ACC112 (cell line): ENCODE measurements around the gene KAT2A.
A peak's percentile ranks its signal among the peaks of the same experiment; 100 is the strongest.

Source experiments
- H2AFZ ChIP-seq: fragments of 200-600 bp; sonication (generic); one replicate; pipeline ENCODE4 v1.6.0; 2017; ENCODE audit warnings: antibody characterized with exemption, low read length; ENCODE audit not compliant: unreplicated experiment
- H3K27ac ChIP-seq: fragments of 200-600 bp; sonication (generic); 2 replicates; pipeline ENCODE4 v1.5.1; 2014; ENCODE audit warnings: low read depth, mild to moderate bottlenecking, antibody characterized with exemption, low read length, moderate library complexity
- H3K27me3 ChIP-seq: fragments of 200-600 bp; sonication (generic); 2 replicates; pipeline ENCODE4 v1.6.1; 2014; ENCODE audit warnings: mild to moderate bottlenecking, antibody characterized with exemption, low read length, moderate library complexity, mixed read lengths; ENCODE audit not compliant: insufficient read depth
- H3K36me3 ChIP-seq: fragments of 200-600 bp; sonication (generic); 2 replicates; pipeline ENCODE4 v1.6.1; 2016; ENCODE audit warnings: mild to moderate bottlenecking, antibody characterized with exemption, low read length, moderate library complexity, mixed read lengths; ENCODE audit not compliant: insufficient read depth
- H3K4me1 ChIP-seq: fragments of 200-600 bp; sonication (generic); one replicate; pipeline ENCODE4 v1.6.1; 2016; ENCODE audit warnings: low read length, mixed read lengths; ENCODE audit not compliant: insufficient read depth, unreplicated experiment, control insufficient read depth
- H3K4me3 ChIP-seq: fragments of 200-600 bp; sonication (generic); 2 replicates; pipeline ENCODE4 v1.5.1; 2014; ENCODE audit warnings: mild to moderate bottlenecking, low read depth, low read length
- H3K79me2 ChIP-seq: fragments of 200-600 bp; sonication (generic); one replicate; pipeline ENCODE4 v1.6.0; 2016; ENCODE audit warnings: low read length; ENCODE audit not compliant: control insufficient read depth, unreplicated experiment, insufficient read depth

Gene KAT2A

DNA sequence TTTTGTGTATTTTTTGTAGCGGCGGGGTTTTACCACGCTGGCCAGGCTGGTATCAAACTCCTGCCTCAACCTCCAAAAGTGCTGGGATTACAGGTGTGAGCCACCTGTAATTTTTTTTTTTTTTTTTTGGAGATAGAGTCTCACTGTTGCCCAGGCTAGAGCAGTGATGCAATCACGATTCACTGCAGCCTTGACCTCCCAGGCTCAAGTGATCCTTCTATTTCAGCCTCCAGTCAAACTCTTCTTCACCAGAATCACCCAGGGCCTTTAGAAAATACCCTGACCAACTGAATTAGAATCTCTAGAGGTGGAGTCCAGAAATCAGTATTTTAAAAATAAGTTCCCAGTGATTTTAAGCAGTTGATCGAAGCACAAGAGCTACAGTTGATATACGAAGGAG, 14.0 kb upstream of the KAT2A start:
- Histone ChIP-seq H3K4me3 (no peak overlapping the region), H3K27ac (peak overlapping the region; percentile 23; the same call in 1 of the 2 replicates), H2AFZ (no peak overlapping the region), H3K36me3 (0 out of 2 replicates have a peak, but pooled peaks cover 5% of the 10 kb centered on the region), H3K4me1 (peaks cover 46% of the 10 kb centered on the region), H3K27me3 (no peaks in the 10 kb centered on the region), H3K79me2 (peaks cover 88% of the 10 kb centered on the region)

DNA sequence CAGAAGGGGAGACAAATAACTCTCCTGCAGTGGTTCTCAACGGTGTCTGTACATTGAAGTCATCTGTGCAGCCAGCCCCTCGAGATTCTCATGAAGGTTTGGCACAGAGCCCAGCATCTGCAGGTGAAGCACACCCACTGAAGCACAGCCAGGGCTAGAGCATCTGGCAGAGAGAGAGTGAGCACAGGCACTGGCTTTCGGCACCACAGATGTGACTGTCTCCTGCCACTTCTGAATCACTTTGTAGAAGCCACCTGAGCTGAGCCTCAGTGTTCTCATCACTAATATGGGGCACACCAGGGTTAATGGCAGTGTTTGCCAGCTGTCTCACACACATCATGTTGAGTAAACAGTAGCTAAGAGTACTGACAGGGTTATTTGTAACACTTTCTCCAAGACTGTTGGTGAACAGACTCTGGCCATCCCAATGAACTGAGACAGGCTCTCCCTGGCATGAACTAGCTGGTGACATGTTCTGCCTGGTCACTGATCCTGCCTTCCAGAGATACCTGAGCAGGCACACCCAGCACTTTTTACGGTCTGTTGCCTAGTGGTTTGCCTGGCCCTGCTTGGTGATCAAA, 12.4 kb upstream of the KAT2A start:
- Histone ChIP-seq H3K27me3 (no peaks in the 10 kb centered on the region), H3K4me1 (peaks cover 46% of the 10 kb centered on the region), H2AFZ (no peak overlapping the region), H3K27ac (peak overlapping the region; percentile 29; the same call in 1 of the 2 replicates), H3K4me3 (no peak overlapping the region), H3K79me2 (peaks cover 78% of the 10 kb centered on the region), H3K36me3 (peaks cover 14% of the 10 kb centered on the region; the same call in 1 of the 2 replicates)

DNA sequence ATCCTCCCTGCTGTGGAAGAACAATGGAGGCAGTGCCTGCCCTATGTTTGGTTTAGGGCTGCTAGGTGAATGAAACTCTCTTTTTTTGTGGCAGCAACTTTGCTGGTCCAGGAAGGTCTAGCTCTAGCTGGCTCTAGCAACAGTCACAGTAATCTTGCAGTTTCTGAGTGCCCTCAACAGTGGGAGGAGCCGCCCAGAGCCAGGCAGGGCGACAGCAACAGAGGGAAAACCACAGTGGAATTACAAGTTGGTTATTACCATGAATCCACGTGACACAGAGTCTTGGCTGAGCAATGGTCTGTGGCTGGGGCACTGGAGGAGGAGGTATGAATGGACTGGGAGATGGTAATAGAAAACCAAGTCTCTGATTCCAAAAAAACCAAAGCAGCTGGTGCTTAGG, 11.8 kb upstream of the KAT2A start:
- Histone ChIP-seq H3K4me3 (no peak overlapping the region), H3K36me3 (peaks cover 18% of the 10 kb centered on the region; the same call in 1 of the 2 replicates), H3K27me3 (no peaks in the 10 kb centered on the region), H2AFZ (no peak overlapping the region), H3K4me1 (peaks cover 46% of the 10 kb centered on the region), H3K79me2 (peaks cover 72% of the 10 kb centered on the region), H3K27ac (peak overlapping the region; percentile 29; the same call in 1 of the 2 replicates)

DNA sequence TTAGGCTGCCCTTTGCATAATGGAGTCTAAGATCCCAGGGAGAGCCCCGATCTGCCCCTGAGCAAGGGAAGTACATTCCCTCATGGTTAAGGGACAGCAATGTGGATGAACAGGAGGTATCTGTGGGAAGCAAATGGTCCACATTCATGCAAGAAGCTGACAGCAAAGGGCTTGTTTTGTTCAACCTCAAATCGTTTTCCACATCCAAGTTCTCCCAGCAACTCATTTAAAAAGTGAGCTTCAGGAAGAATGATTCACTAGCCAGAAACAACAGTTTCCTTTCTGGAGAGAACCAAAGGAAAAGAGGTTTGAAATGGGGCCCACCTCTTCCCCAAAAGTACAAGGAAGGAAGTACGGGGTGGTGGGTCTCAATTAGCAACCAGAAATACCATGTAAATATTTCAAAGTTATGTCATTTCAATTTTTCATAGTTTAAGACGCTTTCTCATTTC, 10.8 kb upstream of the KAT2A start:
- Histone ChIP-seq H3K36me3 (peaks cover 18% of the 10 kb centered on the region; the same call in 1 of the 2 replicates), H3K4me1 (peaks cover 46% of the 10 kb centered on the region), H3K27ac (peak overlapping the region; percentile 45), H2AFZ (no peak overlapping the region), H3K27me3 (no peaks in the 10 kb centered on the region), H3K79me2 (peaks cover 70% of the 10 kb centered on the region), H3K4me3 (no peak overlapping the region)

DNA sequence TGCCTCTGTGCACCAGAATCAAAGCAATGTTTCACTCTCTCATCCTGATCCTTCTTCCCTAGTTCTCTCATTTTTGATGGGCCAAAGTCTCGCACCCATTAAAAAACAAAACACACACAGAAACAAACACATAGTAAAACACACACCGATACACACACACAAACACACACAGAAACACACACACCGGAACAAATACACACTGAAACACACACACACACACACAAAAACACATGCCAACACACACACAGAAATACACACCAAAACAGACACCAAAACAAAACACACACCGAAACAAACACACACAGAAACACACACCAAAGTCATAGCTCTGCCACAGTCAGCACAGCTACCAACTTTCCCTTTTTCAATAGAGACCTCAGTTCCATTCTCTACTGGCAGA, 10.1 kb upstream of the KAT2A start:
- peaks cover 41% of the 10 kb centered on the region for H3K4me1 ChIP-seq
- H3K79me2 ChIP-seq, result peaks cover 64% of the 10 kb centered on the region
- H2AFZ ChIP-seq, result no peak overlapping the region
- H3K36me3 ChIP-seq, result peaks cover 18% of the 10 kb centered on the region; the same call in 1 of the 2 replicates
- no peaks in the 10 kb centered on the region for H3K27me3 ChIP-seq
- no peak overlapping the region for H3K4me3 ChIP-seq
- peak overlapping the region; percentile 45 for H3K27ac ChIP-seq

DNA sequence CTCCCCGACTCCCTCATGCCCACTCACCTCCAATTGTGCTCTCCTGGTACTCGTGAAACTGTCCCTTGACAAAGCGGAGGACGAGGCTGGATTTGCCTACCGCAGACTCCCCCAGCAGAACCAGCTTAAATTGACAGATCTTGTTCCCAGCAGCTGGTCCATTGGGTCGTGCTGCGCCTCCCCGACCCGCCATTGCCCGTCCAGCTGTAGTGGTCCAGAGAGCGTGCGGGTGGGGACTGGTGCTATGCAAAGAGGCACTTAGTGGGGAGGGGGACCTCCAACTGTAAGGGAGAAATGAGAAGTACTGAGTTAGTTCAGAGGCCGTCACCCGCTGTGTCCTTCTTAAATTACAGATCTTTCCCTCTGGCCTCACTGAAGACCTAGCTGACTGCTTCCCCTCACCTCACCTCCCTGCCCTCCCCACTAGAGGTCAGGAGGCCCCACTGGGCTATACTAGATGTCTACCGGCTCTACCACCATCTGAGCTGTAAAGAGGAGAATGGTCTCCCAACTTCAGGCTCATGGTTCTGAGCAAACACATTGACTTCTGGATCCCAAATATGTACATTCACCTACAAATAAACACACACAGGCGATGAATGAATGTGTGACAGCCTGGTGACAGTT, 9.3 kb upstream of the KAT2A start:
- H3K36me3 ChIP-seq, result peaks cover 18% of the 10 kb centered on the region; the same call in 1 of the 2 replicates
- no peak overlapping the region for H2AFZ ChIP-seq
- H3K79me2 ChIP-seq, result peaks cover 55% of the 10 kb centered on the region
- no peaks in the 10 kb centered on the region for H3K27me3 ChIP-seq
- H3K4me3 ChIP-seq, result no peak overlapping the region
- H3K4me1 ChIP-seq, result peaks cover 33% of the 10 kb centered on the region
- no peak overlapping the region for H3K27ac ChIP-seq

DNA sequence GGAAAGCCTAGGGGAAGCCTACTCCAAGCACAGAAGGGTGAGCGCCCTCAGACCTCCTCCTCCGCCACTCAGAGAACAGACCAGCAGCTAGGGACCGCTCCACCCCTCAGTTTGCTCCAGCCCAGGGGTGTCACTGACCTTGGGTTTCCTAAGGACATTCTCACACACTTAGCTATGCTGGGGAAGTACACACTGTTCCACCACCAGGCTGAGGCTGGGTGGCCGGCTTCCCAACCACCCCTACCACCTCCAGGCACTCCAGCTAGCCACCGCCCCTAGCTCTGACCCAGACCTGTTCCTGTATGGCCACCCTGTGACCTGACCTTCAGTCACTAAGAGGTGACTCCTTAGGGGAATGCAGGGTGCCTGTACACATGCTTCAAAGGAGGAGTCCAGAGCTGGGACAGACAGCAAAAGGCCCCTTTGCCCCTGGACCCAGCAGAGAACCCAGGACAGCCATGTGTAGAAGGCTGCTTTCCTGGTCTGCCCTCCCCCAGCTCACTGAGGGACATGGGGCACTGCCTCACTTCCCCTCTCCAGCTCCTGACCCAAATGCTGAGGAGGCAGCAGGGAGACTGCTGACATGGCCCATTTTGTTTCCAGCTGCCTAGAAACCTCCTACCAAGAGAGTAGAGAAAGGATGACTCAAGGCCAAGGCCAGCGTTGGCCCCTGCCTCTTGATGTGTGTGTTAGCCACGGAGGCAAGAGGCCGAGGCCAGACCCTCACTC, 8.1 kb upstream of the KAT2A start:
- Histone ChIP-seq H3K36me3 (peaks cover 18% of the 10 kb centered on the region; the same call in 1 of the 2 replicates), H3K27ac (no peak overlapping the region)

DNA sequence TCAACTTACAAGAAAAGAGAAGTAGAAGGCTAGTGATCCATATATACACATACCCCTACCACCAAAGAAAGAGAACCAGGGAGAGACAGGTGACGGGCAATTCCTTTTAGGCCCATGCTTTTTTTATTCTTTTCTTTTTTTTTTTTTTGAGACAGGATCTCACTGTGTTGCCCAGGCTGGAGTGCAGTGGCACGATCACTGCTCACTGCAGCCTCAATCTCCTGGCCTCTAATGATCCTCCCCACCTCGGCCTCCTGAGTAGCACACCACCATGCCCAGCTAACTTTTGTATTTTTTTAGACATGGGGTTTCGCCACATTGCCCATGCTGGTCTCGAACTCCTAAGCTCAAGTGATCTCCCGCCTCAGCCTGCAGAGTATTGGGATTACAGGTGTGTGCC, 6.2 kb upstream of the KAT2A start:
- peaks cover 18% of the 10 kb centered on the region; the same call in 1 of the 2 replicates for H3K36me3 ChIP-seq
- H3K27ac ChIP-seq, result no peak overlapping the region
- no peak overlapping the region for H2AFZ ChIP-seq
- no peaks in the 10 kb centered on the region for H3K27me3 ChIP-seq
- no peak overlapping the region for H3K4me3 ChIP-seq
- H3K79me2 ChIP-seq, result peaks cover 27% of the 10 kb centered on the region
- H3K4me1 ChIP-seq, result peaks cover 13% of the 10 kb centered on the region

More for the DNA sequence above, 8.1 kb upstream of the KAT2A start:
- H2AFZ ChIP-seq, result no peak overlapping the region
- H3K79me2 ChIP-seq, result peaks cover 45% of the 10 kb centered on the region
- no peaks in the 10 kb centered on the region for H3K27me3 ChIP-seq
- peaks cover 30% of the 10 kb centered on the region for H3K4me1 ChIP-seq
- no peak overlapping the region for H3K4me3 ChIP-seq

DNA sequence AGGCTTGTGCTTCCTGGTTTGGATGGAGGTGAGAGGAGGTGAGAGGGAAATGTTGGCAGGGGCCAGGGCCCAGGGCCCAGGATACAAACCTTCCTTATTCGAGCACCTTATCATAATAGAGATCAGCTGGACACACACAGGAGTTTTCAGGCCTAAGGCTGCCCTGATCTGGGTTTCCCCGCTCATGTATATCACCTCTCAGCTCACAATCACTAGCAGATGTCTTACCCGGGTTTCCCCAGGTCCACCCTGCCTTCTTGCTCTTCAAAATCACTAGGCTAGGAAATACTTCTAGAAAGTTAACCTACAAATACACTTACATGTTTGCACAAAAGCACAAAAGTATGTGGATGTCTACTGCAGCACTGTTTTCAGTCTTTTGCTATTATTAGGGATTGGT, 5.7 kb upstream of the KAT2A start:
- peaks cover 18% of the 10 kb centered on the region; the same call in 1 of the 2 replicates for H3K36me3 ChIP-seq
- no peak overlapping the region for H3K27ac ChIP-seq
- no peaks in the 10 kb centered on the region for H3K27me3 ChIP-seq
- H2AFZ ChIP-seq, result no peak overlapping the region
- peaks cover 7% of the 10 kb centered on the region for H3K4me1 ChIP-seq
- H3K79me2 ChIP-seq, result peaks cover 22% of the 10 kb centered on the region
- no peak overlapping the region for H3K4me3 ChIP-seq

DNA sequence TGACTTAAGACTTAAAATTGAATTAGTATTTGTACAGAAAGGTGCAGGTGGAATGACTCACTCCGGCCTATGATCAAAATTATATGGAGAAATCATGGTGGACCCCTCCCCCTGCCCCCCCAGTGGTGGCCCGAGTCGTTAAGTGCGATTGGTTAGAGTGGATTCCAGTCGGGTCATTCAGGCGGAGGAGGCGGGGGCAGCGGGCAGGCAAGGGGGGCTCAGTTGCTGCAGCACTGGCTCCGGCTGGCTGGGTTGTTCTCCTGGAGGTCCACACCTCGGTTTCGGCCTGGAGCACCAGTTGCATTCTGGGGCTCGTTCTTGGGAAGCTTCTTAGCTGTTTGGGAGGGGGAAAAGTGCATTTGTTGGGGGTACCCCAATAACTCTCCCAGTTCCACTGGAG, 4.4 kb upstream of the KAT2A start:
- H3K36me3 ChIP-seq, result peaks cover 17% of the 10 kb centered on the region; the same call in 1 of the 2 replicates
- H3K27me3 ChIP-seq, result no peaks in the 10 kb centered on the region
- H2AFZ ChIP-seq, result no peak overlapping the region
- H3K4me3 ChIP-seq, result no peak overlapping the region
- no peak overlapping the region for H3K27ac ChIP-seq
- H3K4me1 ChIP-seq, result peaks cover 5% of the 10 kb centered on the region
- H3K79me2 ChIP-seq, result peaks cover 9% of the 10 kb centered on the region
